Panc1 (cell line): Measurements from ENCODE around the gene NPHP4. TPM values are rescaled to one million over a fixed set of nuclear protein-coding genes. Genes with fewer than 3 reads are reported as not detected.

Experiments
- ATAC-seq: fragments of 200-7000 bp; cut with Tn5 transposase; 2 replicates; pipeline ENCODE4 v1.9.1; 2020; ENCODE audit warnings: mild to moderate bottlenecking, moderate library complexity
- BruUV-seq: library from RNA; stranded (reverse); fragments of 400-500 nt; replicated peaks from 2 replicates; lab custom pipeline; 2021; lab: Mats Ljungman, UMichigan
- CTCF ChIA-PET: fragments of 300-600 bp; sonication (Branson Sonifier 250); formaldehyde crosslinking; loops from one replicate; lab custom pipeline; 2022; ENCODE audit warnings: antibody characterized with exemption; lab: Charles Lee
- POLR2A ChIA-PET: fragments of 300-600 bp; sonication (Branson Sonifier 250); formaldehyde crosslinking; loops from one replicate; lab custom pipeline; 2022; ENCODE audit warnings: antibody characterized with exemption; lab: Charles Lee
- DNase-seq: peaks from one replicate; pipeline ENCODE4 v3.0.0-alpha.2; 2010; ENCODE audit warnings: low read depth, low spot score
- H3K27ac ChIP-seq: 2 replicates; pipeline ENCODE4 v1.5.1; 2011; ENCODE audit warnings: mild to moderate bottlenecking, low read length, inconsistent platforms
- H3K27me3 ChIP-seq: fragments of 200-500 bp; sonication (Bioruptor generic); 2 replicates; pipeline ENCODE4 v1.6.0; 2014; ENCODE audit warnings: low read length, inconsistent platforms; ENCODE audit not compliant: control insufficient read depth, insufficient read depth
- H3K36me3 ChIP-seq: fragments of 200-500 bp; sonication (Bioruptor generic); 2 replicates; pipeline ENCODE4 v1.5.1; 2014; ENCODE audit warnings: inconsistent platforms, mild to moderate bottlenecking, low read length, moderate library complexity; ENCODE audit not compliant: control insufficient read depth, insufficient read depth
- H3K4me1 ChIP-seq: 2 replicates; pipeline ENCODE4 v1.5.1; 2011; ENCODE audit warnings: inconsistent platforms, mild to moderate bottlenecking, low read length, moderate library complexity; ENCODE audit not compliant: control insufficient read depth, insufficient read depth
- H3K4me3 ChIP-seq, 2 experiments: 2 replicates each; pipeline ENCODE4 v1.5.1; 2011 to 2012; ENCODE audit warnings: low read depth in 2 of 2, low read length in 2 of 2, mild to moderate bottlenecking in 2 of 2, inconsistent platforms in 1 of 2, moderate library complexity in 1 of 2
- H3K9me3 ChIP-seq: fragments of 200-500 bp; sonication (Bioruptor generic); 2 replicates; pipeline ENCODE4 v1.5.1; 2014; ENCODE audit warnings: low read depth, mild to moderate bottlenecking, inconsistent platforms, low read length, moderate library complexity; ENCODE audit not compliant: control insufficient read depth, insufficient read depth
- CTCF ChIP-seq: fragments of 450-650 bp; IDR thresholded peaks from 2 replicates; pipeline ENCODE4 v1.5.1; 2017; ENCODE audit warnings: mild to moderate bottlenecking
- POLR2AphosphoS5 ChIP-seq: IDR thresholded peaks from 2 replicates; pipeline ENCODE4 v1.6.1; 2012; ENCODE audit warnings: mild to moderate bottlenecking, low read depth, low read length, moderate library complexity
- REST ChIP-seq, 2 experiments: IDR thresholded peaks; 2 replicates each; pipeline ENCODE4 v1.6.1; 2011 to 2012; ENCODE audit warnings: low read depth in 2 of 2, control low read depth in 1 of 2, low read length in 1 of 2, mild to moderate bottlenecking in 1 of 2, moderate library complexity in 1 of 2; ENCODE audit not compliant: insufficient read depth in 1 of 2
- SIN3A ChIP-seq: IDR thresholded peaks from 2 replicates; pipeline ENCODE4 v1.6.1; 2012; ENCODE audit warnings: low read depth, mild to moderate bottlenecking, low read length, moderate library complexity, borderline replicate concordance; ENCODE audit not compliant: insufficient read depth
- TCF7L2 ChIP-seq: IDR thresholded peaks from 2 replicates; pipeline ENCODE4 v1.6.1; 2011; ENCODE audit warnings: mild to moderate bottlenecking, low read depth, low read length, inconsistent platforms
- in situ Hi-C: cut with HindIII; loops from 2 replicates; pipeline ENCODE4 v1.10.0; 2016; ENCODE audit warnings: low sequenced_read_pairs, low pct_unique_long_range_greater_than_20kb
- intact Hi-C: fragments of 100-400 bp; cut with micrococcal nuclease; formaldehyde crosslinking; loops from one replicate; pipeline ENCODE4 v1.10.0; 2022; ENCODE audit not compliant: unreplicated experiment
- total RNA-seq: library from RNA; stranded (reverse); gene quantifications from one replicate; pipeline ENCODE4 v1.2.1, GENCODE V29; 2021; ENCODE audit not compliant: unreplicated experiment

The NPHP4 gene
- total RNA-seq, 1 experiment from 2014 or later = 20.1 TPM

GRCh38 chr1:5979536-5980313, 12.5 kb downstream of the NPHP4 start:
- ATAC-seq (no peak; the same call in 1 of the 2 replicates), DNase-seq (no peak)
- no peak overlapping the region for H3K27ac ChIP-seq
- H3K4me3 ChIP-seq = no peak overlapping the region
- in situ Hi-C loops = no loop called here
- intact Hi-C loops = loop anchor here (10.0 kb wide), 1 partner anchor 465 kb away; no protein-coding TSS in a partner anchor
- no TSS peak for BruUV-seq
- H3K9me3 ChIP-seq = peaks cover 4% of the 10 kb centered on the region; the same call in 1 of the 2 replicates
- no peaks in the 10 kb centered on the region for H3K27me3 ChIP-seq
- peaks cover 2% of the 10 kb centered on the region for H3K36me3 ChIP-seq
- ChIA-PET CTCF (no interaction called here), POLR2A (no interaction called here)
- H3K4me1 ChIP-seq = no peaks in the 10 kb centered on the region
- TF ChIP-seq POLR2AphosphoS5 (no peak), SIN3A (no peak), TCF7L2 (no peak), REST (IDR thresholded peaks at IDR 0.05; ENCODE audit: insufficient read depth in 1 of 2, low read depth in 2 of 2, low read length in 1 of 2) (no peak), CTCF (no peak)

GRCh38 chr1:5978452-5978851, 13.8 kb downstream of the NPHP4 start:
- H3K9me3 ChIP-seq = peaks cover 4% of the 10 kb centered on the region; the same call in 1 of the 2 replicates
- DNase-seq (no peak), ATAC-seq (peak; percentile 63)
- TF ChIP-seq POLR2AphosphoS5 = no peak
- no peak for TF ChIP-seq CTCF
- no peak for TF ChIP-seq SIN3A
- peak; percentile 5; the same call in 1 of the 2 replicates for TF ChIP-seq TCF7L2
- no peak for TF ChIP-seq REST (IDR thresholded peaks at IDR 0.05; ENCODE audit: insufficient read depth in 1 of 2, low read depth in 2 of 2, low read length in 1 of 2)
- no peak overlapping the region for H3K27ac ChIP-seq
- no peak overlapping the region for H3K4me3 ChIP-seq
- in situ Hi-C loops (no loop called here), intact Hi-C loops (loop anchor here (10.0 kb wide), 1 partner anchor 464 kb away; no protein-coding TSS in a partner anchor)
- H3K36me3 ChIP-seq = peaks cover 2% of the 10 kb centered on the region
- H3K27me3 ChIP-seq = no peaks in the 10 kb centered on the region
- no peaks in the 10 kb centered on the region for H3K4me1 ChIP-seq
- no TSS peak for BruUV-seq
- POLR2A ChIA-PET = no interaction called here
- CTCF ChIA-PET = no interaction called here
